ENCODE data around the gene CEP72.

DNA sequence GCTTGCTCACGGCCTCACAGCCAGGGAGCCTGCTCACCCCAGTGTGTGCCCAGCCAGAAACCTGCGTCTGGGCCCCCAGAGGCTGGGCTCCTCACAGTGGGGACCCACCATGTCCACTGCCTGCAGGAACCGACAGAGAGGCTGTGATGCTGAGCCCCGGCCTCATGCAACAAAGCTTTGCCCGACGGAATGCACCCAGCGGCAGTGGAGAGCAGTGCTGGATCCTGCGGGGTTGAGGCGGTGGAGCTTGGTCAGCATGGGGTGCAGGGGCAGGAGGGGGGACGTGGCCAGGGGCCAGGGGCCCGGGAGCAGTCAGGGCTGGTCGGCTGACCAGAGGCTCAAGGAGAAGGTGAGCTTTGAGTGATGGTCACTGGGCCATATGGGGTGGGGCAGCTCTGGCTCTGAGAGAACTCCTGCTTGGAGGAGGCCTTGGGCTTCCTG is 7.7 kb upstream of the CEP72 start:
- TF ChIP-seq, protein P1, sequence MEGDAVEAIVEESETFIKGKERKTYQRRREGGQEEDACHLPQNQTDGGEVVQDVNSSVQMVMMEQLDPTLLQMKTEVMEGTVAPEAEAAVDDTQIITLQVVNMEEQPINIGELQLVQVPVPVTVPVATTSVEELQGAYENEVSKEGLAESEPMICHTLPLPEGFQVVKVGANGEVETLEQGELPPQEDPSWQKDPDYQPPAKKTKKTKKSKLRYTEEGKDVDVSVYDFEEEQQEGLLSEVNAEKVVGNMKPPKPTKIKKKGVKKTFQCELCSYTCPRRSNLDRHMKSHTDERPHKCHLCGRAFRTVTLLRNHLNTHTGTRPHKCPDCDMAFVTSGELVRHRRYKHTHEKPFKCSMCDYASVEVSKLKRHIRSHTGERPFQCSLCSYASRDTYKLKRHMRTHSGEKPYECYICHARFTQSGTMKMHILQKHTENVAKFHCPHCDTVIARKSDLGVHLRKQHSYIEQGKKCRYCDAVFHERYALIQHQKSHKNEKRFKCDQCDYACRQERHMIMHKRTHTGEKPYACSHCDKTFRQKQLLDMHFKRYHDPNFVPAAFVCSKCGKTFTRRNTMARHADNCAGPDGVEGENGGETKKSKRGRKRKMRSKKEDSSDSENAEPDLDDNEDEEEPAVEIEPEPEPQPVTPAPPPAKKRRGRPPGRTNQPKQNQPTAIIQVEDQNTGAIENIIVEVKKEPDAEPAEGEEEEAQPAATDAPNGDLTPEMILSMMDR (IDR thresholded peaks at IDR 0.05; ENCODE audit: poor library complexity) = no peak
- no peak for TF ChIP-seq EZH2 (IDR thresholded peaks at IDR 0.05; ENCODE audit: borderline replicate concordance)

All from hepatocyte (in vitro differentiated cells).